Lung (tissue), 12 donors: ENCODE measurements around the gene GRIN3B. TPM values are rescaled to one million over a fixed set of nuclear protein-coding genes. Genes with fewer than 3 reads are reported as not detected.

Experiments
- ATAC-seq: fragments of 200-7000 bp; cut with Tn5 transposase; one replicate; pipeline ENCODE4 v1.9.1; 2020; ENCODE audit warnings: moderate number of reproducible peaks; ENCODE audit not compliant: insufficient read depth, low FRiP score
- DNase-seq, 3 donors: peaks; one replicate each; pipeline ENCODE4 v3.0.0-alpha.2; 2013 to 2017
- H3K27ac ChIP-seq, 2 donors: one replicate each; pipeline ENCODE4 v1.5.1; 2013; ENCODE audit warnings: mild to moderate bottlenecking in 2 of 2, moderate library complexity in 2 of 2, control low read depth in 1 of 2, inconsistent platforms in 1 of 2, low read depth in 1 of 2, low read length in 1 of 2
- H3K27me3 ChIP-seq, 3 donors: one replicate each; pipeline ENCODE4 v1.5.1; 2013; ENCODE audit warnings: low read length in 2 of 3; ENCODE audit not compliant: control insufficient read depth in 3 of 3, insufficient read depth in 3 of 3
- H3K36me3 ChIP-seq, 4 donors: one replicate each; pipeline ENCODE4 v1.5.1; 2013; ENCODE audit warnings: low read length in 4 of 4, mild to moderate bottlenecking in 1 of 4, moderate library complexity in 1 of 4; ENCODE audit not compliant: control insufficient read depth in 4 of 4, insufficient read depth in 4 of 4
- H3K4me1 ChIP-seq, 5 donors: one replicate each; pipeline ENCODE4 v1.5.1; 2013; ENCODE audit warnings: low read length in 5 of 5, mild to moderate bottlenecking in 2 of 5, moderate library complexity in 1 of 5; ENCODE audit not compliant: control insufficient read depth in 5 of 5, insufficient read depth in 5 of 5
- H3K4me3 ChIP-seq: one replicate; pipeline ENCODE4 v1.5.1; 2013; ENCODE audit warnings: mild to moderate bottlenecking, control low read depth, moderate library complexity
- H3K9ac ChIP-seq, 2 donors: one replicate each; pipeline ENCODE4 v1.5.1; 2013; ENCODE audit warnings: low read length in 2 of 2, control low read depth in 1 of 2; ENCODE audit not compliant: insufficient read depth in 1 of 2
- H3K9me3 ChIP-seq, 4 donors: one replicate each; pipeline ENCODE4 v1.5.1; 2013; ENCODE audit warnings: low read length in 3 of 4, mild to moderate bottlenecking in 1 of 4, moderate library complexity in 1 of 4; ENCODE audit not compliant: control insufficient read depth in 4 of 4, insufficient read depth in 3 of 4
- CTCF ChIP-seq: IDR thresholded peaks from 2 replicates; pipeline ENCODE4 v1.5.1; 2012; ENCODE audit warnings: mild to moderate bottlenecking; ENCODE audit errors: control extremely low read depth, extremely low read depth
- WGBS, 2 donors: extraction: QIAGEN DNeasy Blood & Tissue Kit; methylation state at CpG; one replicate each; pipeline ENCODE4 v1.1.7; 2013; 5-methylcytosine and 5-hydroxymethylcytosine counted together
- polyA plus RNA-seq, 2 donors: library from polyadenylated mRNA; stranded (reverse); fragments of 200-250 nt; gene quantifications; one replicate each; pipeline ENCODE4 v1.2.1, GENCODE V29; 2013
- total RNA-seq, 2 donors: library from RNA; depleted of rRNA in 1 of 2; stranded (reverse); fragments of >200 nt in 1 of 2; gene quantifications; one replicate each; pipeline ENCODE4 v1.2.1, GENCODE V29; 2014 to 2021
- donor health status: control.
- donor health status: control.
- donor health status: Bipolar disorder and iron deficiency.
- donor health status: healthy.
- donor health status: DM: yes; HTN: yes; CAD: no.

GRIN3B gene
- total and polyA plus RNA-seq, 4 donors: 1.3 to 11.6 (median 2.4) TPM

GRCh38 chr19:1009041-1009980 is 9.1 kb downstream of the GRIN3B start:
- H3K4me1 ChIP-seq: peaks cover 0 to 27% (median 0%) of the 10 kb centered on the region in 5 donors
- no peak overlapping the region for H3K4me3 ChIP-seq
- H3K36me3 ChIP-seq: peaks cover 3 to 61% (median 18%) of the 10 kb centered on the region in 4 donors
- WGBS, 2 donors: 81 to 85% methylated on average over 85 to 92 of the region's 92 CpGs
- peak; percentile 87 to 95 (median 89) for DNase-seq
- H3K27ac ChIP-seq: peak overlapping the region in 1 of 2 donors; percentile 8
- peak; percentile 22 for ATAC-seq
- no peaks in the 10 kb centered on the region for H3K27me3 ChIP-seq
- peaks cover 0 to 2% (median 0%) of the 10 kb centered on the region in 4 donors for H3K9me3 ChIP-seq
- no peak overlapping the region for H3K9ac ChIP-seq
- no peak for TF ChIP-seq CTCF

- Histone ChIP-seq H3K9ac (no peak overlapping the region), H3K4me1 (peaks cover 0 to 27% (median under 1%) of the 10 kb centered on the region in 5 donors), H3K4me3 (no peak overlapping the region), H3K27ac (no peak overlapping the region), H3K36me3 (peaks cover 3 to 68% (median 18%) of the 10 kb centered on the region in 4 donors), H3K9me3 (peaks cover 0 to 2% (median 0%) of the 10 kb centered on the region in 4 donors), H3K27me3 (no peaks in the 10 kb centered on the region)
- whole genome bisulfite sequencing, 2 donors: 85 to 93% methylated on average over 23 to 29 of the region's 29 CpGs
- TF ChIP-seq CTCF: no peak
- no peak for ATAC-seq
- peak in 1 of 3 donors; percentile 38 for DNase-seq
Observed at GRCh38 chr19:1009981-1010538, 9.8 kb downstream of the GRIN3B start.

GRCh38 chr19:1010586-1011510 is 10.6 kb downstream of the GRIN3B start:
- peaks cover 0 to 32% (median 3%) of the 10 kb centered on the region in 5 donors for H3K4me1 ChIP-seq
- 94 to 97% methylated on average over 52 to 56 of the region's 56 CpGs for WGBS, 2 donors
- no peak for DNase-seq
- ATAC-seq: no peak
- no peak overlapping the region for H3K4me3 ChIP-seq
- H3K9me3 ChIP-seq: peaks cover 0 to 2% (median 0%) of the 10 kb centered on the region in 4 donors
- no peak overlapping the region for H3K9ac ChIP-seq
- H3K27ac ChIP-seq: no peak overlapping the region
- peaks cover 3 to 71% (median 18%) of the 10 kb centered on the region in 4 donors for H3K36me3 ChIP-seq
- H3K27me3 ChIP-seq: no peaks in the 10 kb centered on the region
- TF ChIP-seq CTCF: no peak
